HEK293 (cell line): ENCODE measurements around the gene PAX6.

Experiments used
- CTCF ChIA-PET: fragments of 350-600 bp; formaldehyde crosslinking; extraction: SDS; loops from one replicate; lab custom pipeline; 2021; ENCODE audit warnings: antibody characterized with exemption; lab: Yijun Ruan, JAX
- POLR2A ChIA-PET: fragments of 300-600 bp; formaldehyde crosslinking; extraction: SDS; loops from one replicate; lab custom pipeline; 2020; ENCODE audit warnings: antibody characterized with exemption, inconsistent platforms; lab: Yijun Ruan, JAX
- H3K27ac ChIP-seq: fragments of 200-500 bp; sonication (Bioruptor generic); 2 replicates; pipeline ENCODE4 v1.5.1; 2014; ENCODE audit warnings: low read depth, low read length, control low read depth, inconsistent platforms; ENCODE audit errors: extremely low read depth
- H3K36me3 ChIP-seq, 2 experiments: fragments of 200-500 bp in 1 of 2; sonication (Bioruptor generic) in 1 of 2; 1 replicate in 1 of 2; 2 replicates in 1 of 2; pipeline ENCODE4 v1.5.1; 2014 to 2017; ENCODE audit warnings: inconsistent platforms in 2 of 2, low read length in 2 of 2; ENCODE audit not compliant: control insufficient read depth in 2 of 2, insufficient read depth in 1 of 2
- H3K4me1 ChIP-seq: fragments of 200-500 bp; sonication (Bioruptor generic); 2 replicates; pipeline ENCODE4 v1.5.1; 2014; ENCODE audit warnings: mild to moderate bottlenecking, low read length, inconsistent platforms; ENCODE audit not compliant: control insufficient read depth, insufficient read depth
- H3K4me3 ChIP-seq: 2 replicates; pipeline ENCODE4 v1.5.1; 2011; ENCODE audit warnings: low read depth, mild to moderate bottlenecking, control low read depth, low read length, moderate library complexity
- H3K9me3 ChIP-seq: fragments of 200-500 bp; sonication (Bioruptor generic); 2 replicates; pipeline ENCODE4 v1.5.1; 2014; ENCODE audit warnings: low read depth, low read length, inconsistent platforms; ENCODE audit not compliant: control insufficient read depth, insufficient read depth
- BCL11B ChIP-seq: fragments of 450-650 bp; formaldehyde crosslinking; IDR thresholded peaks from 2 replicates; pipeline ENCODE4 v1.5.1; 2016; ENCODE audit warnings: low read depth, missing biosample characterization, missing genetic modification characterization
- HOXA7 ChIP-seq: sonication (generic); formaldehyde crosslinking; IDR thresholded peaks from 2 replicates; pipeline ENCODE4 v1.8.1; 2022; ENCODE audit warnings: missing genetic modification reagents, borderline replicate concordance
- KLF7 ChIP-seq: fragments of 450-650 bp; formaldehyde crosslinking; IDR thresholded peaks from 2 replicates; pipeline ENCODE4 v1.5.1; 2016; ENCODE audit warnings: missing biosample characterization, missing genetic modification characterization, borderline replicate concordance
- RBAK ChIP-seq: fragments of 450-650 bp; formaldehyde crosslinking; IDR thresholded peaks from 2 replicates; pipeline ENCODE4 v1.5.1; 2016; ENCODE audit warnings: missing biosample characterization, missing genetic modification characterization
- TRIM28 ChIP-seq: IDR thresholded peaks from 2 replicates; pipeline ENCODE4 v1.6.1; 2011; ENCODE audit warnings: low read length, control low read depth, borderline replicate concordance
- ZBTB7A ChIP-seq: fragments of 450-650 bp; formaldehyde crosslinking; IDR thresholded peaks from 2 replicates; pipeline ENCODE4 v1.5.1; 2016; ENCODE audit warnings: low read depth, missing biosample characterization, missing genetic modification characterization
- ZFP37 ChIP-seq: fragments of 450-650 bp; formaldehyde crosslinking; IDR thresholded peaks from 2 replicates; pipeline ENCODE4 v1.5.1; 2016; ENCODE audit warnings: missing biosample characterization, missing genetic modification characterization
- ZNF133 ChIP-seq: fragments of 450-650 bp; formaldehyde crosslinking; IDR thresholded peaks from 2 replicates; pipeline ENCODE4 v1.5.1; 2016; ENCODE audit warnings: missing biosample characterization, missing genetic modification characterization
- ZNF138 ChIP-seq: fragments of 450-650 bp; formaldehyde crosslinking; IDR thresholded peaks from 2 replicates; pipeline ENCODE4 v1.5.1; 2016; ENCODE audit warnings: missing biosample characterization, missing genetic modification characterization, borderline replicate concordance
- ZNF175 ChIP-seq: fragments of 450-650 bp; formaldehyde crosslinking; IDR thresholded peaks from 2 replicates; pipeline ENCODE4 v1.5.1; 2016; ENCODE audit warnings: missing biosample characterization, missing genetic modification characterization
- ZNF184 ChIP-seq: fragments of 450-650 bp; IDR thresholded peaks from 2 replicates; pipeline ENCODE4 v1.5.1; 2018; ENCODE audit warnings: missing biosample characterization, mild to moderate bottlenecking, missing genetic modification characterization
- ZNF24 ChIP-seq: fragments of 450-650 bp; formaldehyde crosslinking; IDR thresholded peaks from 2 replicates; pipeline ENCODE4 v1.5.1; 2016; ENCODE audit warnings: missing biosample characterization, missing genetic modification characterization
- ZNF423 ChIP-seq: fragments of 450-650 bp; formaldehyde crosslinking; IDR thresholded peaks from 2 replicates; pipeline ENCODE4 v1.5.1; 2016; ENCODE audit warnings: missing biosample characterization, missing genetic modification characterization
- ZNF510 ChIP-seq: fragments of 450-650 bp; formaldehyde crosslinking; IDR thresholded peaks from 2 replicates; pipeline ENCODE4 v1.5.1; 2018; ENCODE audit warnings: mild to moderate bottlenecking, missing genetic modification characterization, missing biosample characterization; ENCODE audit not compliant: insufficient replicate concordance
- ZNF514 ChIP-seq: fragments of 450-650 bp; formaldehyde crosslinking; IDR thresholded peaks from 2 replicates; pipeline ENCODE4 v1.5.1; 2016; ENCODE audit warnings: missing biosample characterization, missing genetic modification characterization
- ZNF521 ChIP-seq: fragments of 450-650 bp; formaldehyde crosslinking; IDR thresholded peaks from 2 replicates; pipeline ENCODE4 v1.5.1; 2017; ENCODE audit warnings: missing biosample characterization, mild to moderate bottlenecking, missing genetic modification characterization
- ZNF571 ChIP-seq: fragments of 450-650 bp; formaldehyde crosslinking; IDR thresholded peaks from 2 replicates; pipeline ENCODE4 v1.5.0; 2017; ENCODE audit warnings: missing biosample characterization, missing genetic modification characterization
- ZNF623 ChIP-seq: fragments of 450-650 bp; formaldehyde crosslinking; IDR thresholded peaks from 2 replicates; pipeline ENCODE4 v1.5.1; 2016; ENCODE audit warnings: missing biosample characterization, missing genetic modification characterization
- ZNF664 ChIP-seq: fragments of 450-650 bp; formaldehyde crosslinking; IDR thresholded peaks from 2 replicates; pipeline ENCODE4 v1.5.1; 2016; ENCODE audit warnings: missing biosample characterization, missing genetic modification characterization
- ZNF707 ChIP-seq: fragments of 450-650 bp; formaldehyde crosslinking; IDR thresholded peaks from 2 replicates; pipeline ENCODE4 v1.5.1; 2016; ENCODE audit warnings: missing biosample characterization, missing genetic modification characterization
- ZNF837 ChIP-seq: fragments of 450-650 bp; formaldehyde crosslinking; IDR thresholded peaks from 2 replicates; pipeline ENCODE4 v1.5.1; 2016; ENCODE audit warnings: missing biosample characterization, missing genetic modification characterization
- ZXDB ChIP-seq: fragments of 450-650 bp; formaldehyde crosslinking; IDR thresholded peaks from 2 replicates; pipeline ENCODE4 v1.5.1; 2016; ENCODE audit warnings: missing biosample characterization, missing genetic modification characterization
- TF ChIP-seq, protein P1 (sequence below): fragments of 450-650 bp; formaldehyde crosslinking; IDR thresholded peaks from 2 replicates; pipeline ENCODE4 v1.5.1; 2017; ENCODE audit warnings: missing biosample characterization, missing genetic modification characterization
- TF ChIP-seq, protein P2 (sequence below): fragments of 450-650 bp; IDR thresholded peaks from 2 replicates; pipeline ENCODE4 v1.5.1; 2018; ENCODE audit warnings: missing biosample characterization, missing genetic modification characterization
- TF ChIP-seq, protein P3 (sequence below): fragments of 450-650 bp; formaldehyde crosslinking; IDR thresholded peaks from 2 replicates; pipeline ENCODE4; 2016; ENCODE audit warnings: missing biosample characterization, missing genetic modification characterization
- TF ChIP-seq, protein P4 (sequence below): fragments of 450-650 bp; formaldehyde crosslinking; IDR thresholded peaks from 2 replicates; pipeline ENCODE4 v1.5.1; 2016; ENCODE audit warnings: missing biosample characterization, missing genetic modification characterization, borderline replicate concordance

Gene PAX6

DNA sequence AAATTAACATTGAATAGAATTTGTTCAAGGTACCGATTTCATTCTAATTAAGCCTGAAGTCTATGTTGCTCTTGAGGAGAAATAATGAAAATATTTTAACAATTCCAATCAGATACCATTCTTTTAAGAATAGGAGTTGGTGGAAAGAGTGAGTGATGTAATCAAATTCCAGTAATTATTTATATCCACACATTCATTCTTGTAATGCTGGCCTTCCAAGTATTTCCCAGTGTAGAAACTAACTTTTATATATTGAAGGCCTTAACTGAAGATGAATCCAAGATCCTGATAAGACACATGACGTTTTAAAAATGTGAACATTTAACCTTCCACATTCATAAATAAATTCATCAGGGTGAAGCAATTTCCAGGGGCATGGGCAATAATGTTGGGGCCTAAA lies 36.6 kb upstream of the PAX6 start:
- POLR2A ChIA-PET: no interaction called here

DNA sequence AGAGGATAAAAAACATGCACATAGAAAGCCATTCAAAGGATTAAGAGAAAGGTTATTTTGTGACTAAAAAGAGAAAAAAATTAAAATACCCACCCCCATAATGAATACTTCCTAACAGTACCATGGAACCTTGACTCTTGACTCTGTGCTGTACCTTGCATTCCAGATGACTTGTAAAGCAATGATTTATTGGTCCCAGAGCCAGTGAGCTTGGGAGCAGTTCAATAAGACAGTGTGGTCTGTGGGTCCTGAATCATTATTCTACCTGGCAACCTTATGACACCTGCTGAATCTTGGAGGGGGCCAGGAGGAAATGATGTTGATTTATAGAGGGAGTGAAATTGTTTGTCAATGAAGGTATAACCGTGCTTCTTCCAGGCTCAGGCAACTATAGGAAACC lies 34.2 kb upstream of the PAX6 start:
- H3K36me3 ChIP-seq: no peaks in the 10 kb centered on the region
- no peak overlapping the region for H3K4me3 ChIP-seq
- no peak for TF ChIP-seq KLF7 (tag by site-specific recombination)
- TF ChIP-seq, protein P1, sequence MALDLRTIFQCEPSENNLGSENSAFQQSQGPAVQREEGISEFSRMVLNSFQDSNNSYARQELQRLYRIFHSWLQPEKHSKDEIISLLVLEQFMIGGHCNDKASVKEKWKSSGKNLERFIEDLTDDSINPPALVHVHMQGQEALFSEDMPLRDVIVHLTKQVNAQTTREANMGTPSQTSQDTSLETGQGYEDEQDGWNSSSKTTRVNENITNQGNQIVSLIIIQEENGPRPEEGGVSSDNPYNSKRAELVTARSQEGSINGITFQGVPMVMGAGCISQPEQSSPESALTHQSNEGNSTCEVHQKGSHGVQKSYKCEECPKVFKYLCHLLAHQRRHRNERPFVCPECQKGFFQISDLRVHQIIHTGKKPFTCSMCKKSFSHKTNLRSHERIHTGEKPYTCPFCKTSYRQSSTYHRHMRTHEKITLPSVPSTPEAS (tag by site-specific recombination): no peak
- no peak for TF ChIP-seq ZNF175 (tag by site-specific recombination)
- TF ChIP-seq, protein P2, sequence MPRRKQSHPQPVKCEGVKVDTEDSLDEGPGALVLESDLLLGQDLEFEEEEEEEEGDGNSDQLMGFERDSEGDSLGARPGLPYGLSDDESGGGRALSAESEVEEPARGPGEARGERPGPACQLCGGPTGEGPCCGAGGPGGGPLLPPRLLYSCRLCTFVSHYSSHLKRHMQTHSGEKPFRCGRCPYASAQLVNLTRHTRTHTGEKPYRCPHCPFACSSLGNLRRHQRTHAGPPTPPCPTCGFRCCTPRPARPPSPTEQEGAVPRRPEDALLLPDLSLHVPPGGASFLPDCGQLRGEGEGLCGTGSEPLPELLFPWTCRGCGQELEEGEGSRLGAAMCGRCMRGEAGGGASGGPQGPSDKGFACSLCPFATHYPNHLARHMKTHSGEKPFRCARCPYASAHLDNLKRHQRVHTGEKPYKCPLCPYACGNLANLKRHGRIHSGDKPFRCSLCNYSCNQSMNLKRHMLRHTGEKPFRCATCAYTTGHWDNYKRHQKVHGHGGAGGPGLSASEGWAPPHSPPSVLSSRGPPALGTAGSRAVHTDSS: no peak
- TF ChIP-seq ZNF623: no peak
- no peak for TF ChIP-seq ZXDB (tag by site-specific recombination)
- TF ChIP-seq, protein P3, sequence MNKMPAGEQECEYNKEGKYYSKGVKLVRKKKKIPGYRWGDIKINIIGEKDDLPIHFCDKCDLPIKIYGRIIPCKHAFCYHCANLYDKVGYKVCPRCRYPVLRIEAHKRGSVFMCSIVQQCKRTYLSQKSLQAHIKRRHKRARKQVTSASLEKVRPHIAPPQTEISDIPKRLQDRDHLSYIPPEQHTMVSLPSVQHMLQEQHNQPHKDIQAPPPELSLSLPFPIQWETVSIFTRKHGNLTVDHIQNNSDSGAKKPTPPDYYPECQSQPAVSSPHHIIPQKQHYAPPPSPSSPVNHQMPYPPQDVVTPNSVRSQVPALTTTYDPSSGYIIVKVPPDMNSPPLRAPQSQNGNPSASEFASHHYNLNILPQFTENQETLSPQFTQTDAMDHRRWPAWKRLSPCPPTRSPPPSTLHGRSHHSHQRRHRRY (tag by site-specific recombination): no peak
- POLR2A ChIA-PET: no interaction called here
- H3K27ac ChIP-seq: no peak overlapping the region
- CTCF ChIA-PET: no interaction called here
- H3K4me1 ChIP-seq: no peaks in the 10 kb centered on the region
- H3K9me3 ChIP-seq: no peaks in the 10 kb centered on the region

More for the DNA sequence above, 36.6 kb upstream of the PAX6 start:
- no peak overlapping the region for H3K27ac ChIP-seq
- H3K4me3 ChIP-seq: no peak overlapping the region
- TF ChIP-seq ZNF571: no peak
- TF ChIP-seq ZNF423 (tag by site-specific recombination): no peak
- TF ChIP-seq ZNF184 (tag by site-specific recombination): no peak
- no peak for TF ChIP-seq ZBTB7A (tag by site-specific recombination)
- TF ChIP-seq ZNF664 (tag by site-specific recombination): no peak
- no peak for TF ChIP-seq BCL11B
- no peak for TF ChIP-seq ZNF510 (tag by site-specific recombination)
- TF ChIP-seq ZNF138: no peak
- TF ChIP-seq, all 188 proteins: peak for 0
- no peaks in the 10 kb centered on the region for H3K4me1 ChIP-seq
- H3K9me3 ChIP-seq: no peaks in the 10 kb centered on the region
- CTCF ChIA-PET: no interaction called here
- H3K36me3 ChIP-seq: no peaks in the 10 kb centered on the region

DNA sequence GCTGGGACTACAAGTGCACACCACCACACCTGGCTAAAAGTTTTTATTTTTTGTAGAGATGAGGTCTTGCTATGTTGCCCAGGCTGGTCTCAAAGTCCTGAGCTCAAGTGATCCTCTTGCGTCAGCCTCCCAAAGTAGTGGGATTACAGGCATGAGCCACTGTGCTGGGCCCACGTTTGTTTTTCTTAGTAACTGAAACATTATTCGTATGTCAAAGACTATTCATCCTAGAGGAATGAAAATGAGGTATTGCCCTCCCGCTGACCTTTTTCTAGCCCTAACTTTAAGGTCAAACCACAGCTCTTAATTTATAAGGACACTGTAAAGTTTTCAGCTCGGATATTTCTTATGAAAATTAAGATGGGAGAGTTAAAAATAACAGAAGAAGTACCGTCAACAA lies 33.2 kb upstream of the PAX6 start:
- Histone ChIP-seq H3K4me3 (no peak overlapping the region), H3K27ac (no peak overlapping the region), H3K4me1 (no peaks in the 10 kb centered on the region)
- CTCF ChIA-PET: interaction anchor here (0.7 kb wide), 1 partner anchor 585 kb away, joined by 3 read pairs; no protein-coding TSS in a partner anchor
- no peak for TF ChIP-seq ZNF24 (tag by site-specific recombination)
- no peak for TF ChIP-seq ZNF837 (tag by site-specific recombination)
- no peak for TF ChIP-seq ZNF707 (tag by site-specific recombination)
- TF ChIP-seq TRIM28: no peak
- no peak for TF ChIP-seq RBAK (tag by site-specific recombination)
- TF ChIP-seq ZNF133 (tag by site-specific recombination): no peak
- TF ChIP-seq ZFP37 (tag by site-specific recombination): no peak
- no peak for TF ChIP-seq ZNF514 (tag by site-specific recombination)
- TF ChIP-seq, protein P4, sequence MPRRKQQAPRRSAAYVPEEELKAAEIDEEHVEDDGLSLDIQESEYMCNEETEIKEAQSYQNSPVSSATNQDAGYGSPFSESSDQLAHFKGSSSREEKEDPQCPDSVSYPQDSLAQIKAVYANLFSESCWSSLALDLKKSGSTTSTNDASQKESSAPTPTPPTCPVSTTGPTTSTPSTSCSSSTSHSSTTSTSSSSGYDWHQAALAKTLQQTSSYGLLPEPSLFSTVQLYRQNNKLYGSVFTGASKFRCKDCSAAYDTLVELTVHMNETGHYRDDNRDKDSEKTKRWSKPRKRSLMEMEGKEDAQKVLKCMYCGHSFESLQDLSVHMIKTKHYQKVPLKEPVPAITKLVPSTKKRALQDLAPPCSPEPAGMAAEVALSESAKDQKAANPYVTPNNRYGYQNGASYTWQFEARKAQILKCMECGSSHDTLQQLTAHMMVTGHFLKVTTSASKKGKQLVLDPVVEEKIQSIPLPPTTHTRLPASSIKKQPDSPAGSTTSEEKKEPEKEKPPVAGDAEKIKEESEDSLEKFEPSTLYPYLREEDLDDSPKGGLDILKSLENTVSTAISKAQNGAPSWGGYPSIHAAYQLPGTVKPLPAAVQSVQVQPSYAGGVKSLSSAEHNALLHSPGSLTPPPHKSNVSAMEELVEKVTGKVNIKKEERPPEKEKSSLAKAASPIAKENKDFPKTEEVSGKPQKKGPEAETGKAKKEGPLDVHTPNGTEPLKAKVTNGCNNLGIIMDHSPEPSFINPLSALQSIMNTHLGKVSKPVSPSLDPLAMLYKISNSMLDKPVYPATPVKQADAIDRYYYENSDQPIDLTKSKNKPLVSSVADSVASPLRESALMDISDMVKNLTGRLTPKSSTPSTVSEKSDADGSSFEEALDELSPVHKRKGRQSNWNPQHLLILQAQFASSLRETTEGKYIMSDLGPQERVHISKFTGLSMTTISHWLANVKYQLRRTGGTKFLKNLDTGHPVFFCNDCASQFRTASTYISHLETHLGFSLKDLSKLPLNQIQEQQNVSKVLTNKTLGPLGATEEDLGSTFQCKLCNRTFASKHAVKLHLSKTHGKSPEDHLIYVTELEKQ (tag by site-specific recombination): no peak
- no peak for TF ChIP-seq HOXA7 (CRISPR knock-in tag)
- TF ChIP-seq ZNF521 (tag by site-specific recombination): no peak
- TF ChIP-seq, all 188 proteins: peak for 0
- Histone ChIP-seq H3K36me3 (no peaks in the 10 kb centered on the region), H3K9me3 (no peaks in the 10 kb centered on the region)
- POLR2A ChIA-PET: interaction anchor here (1.2 kb wide), 1 partner anchor 25 kb away, joined by 4 read pairs; no protein-coding TSS in a partner anchor
